GM18858 (cell line): ENCODE results near the gene ZNF189.

Source experiments
- ATAC-seq: cut with Tn5 transposase; IDR thresholded peaks from one replicate; pipeline ENCODE4 v1.9.1; 2021; ENCODE audit not compliant: unreplicated experiment

The ZNF189 gene

DNA sequence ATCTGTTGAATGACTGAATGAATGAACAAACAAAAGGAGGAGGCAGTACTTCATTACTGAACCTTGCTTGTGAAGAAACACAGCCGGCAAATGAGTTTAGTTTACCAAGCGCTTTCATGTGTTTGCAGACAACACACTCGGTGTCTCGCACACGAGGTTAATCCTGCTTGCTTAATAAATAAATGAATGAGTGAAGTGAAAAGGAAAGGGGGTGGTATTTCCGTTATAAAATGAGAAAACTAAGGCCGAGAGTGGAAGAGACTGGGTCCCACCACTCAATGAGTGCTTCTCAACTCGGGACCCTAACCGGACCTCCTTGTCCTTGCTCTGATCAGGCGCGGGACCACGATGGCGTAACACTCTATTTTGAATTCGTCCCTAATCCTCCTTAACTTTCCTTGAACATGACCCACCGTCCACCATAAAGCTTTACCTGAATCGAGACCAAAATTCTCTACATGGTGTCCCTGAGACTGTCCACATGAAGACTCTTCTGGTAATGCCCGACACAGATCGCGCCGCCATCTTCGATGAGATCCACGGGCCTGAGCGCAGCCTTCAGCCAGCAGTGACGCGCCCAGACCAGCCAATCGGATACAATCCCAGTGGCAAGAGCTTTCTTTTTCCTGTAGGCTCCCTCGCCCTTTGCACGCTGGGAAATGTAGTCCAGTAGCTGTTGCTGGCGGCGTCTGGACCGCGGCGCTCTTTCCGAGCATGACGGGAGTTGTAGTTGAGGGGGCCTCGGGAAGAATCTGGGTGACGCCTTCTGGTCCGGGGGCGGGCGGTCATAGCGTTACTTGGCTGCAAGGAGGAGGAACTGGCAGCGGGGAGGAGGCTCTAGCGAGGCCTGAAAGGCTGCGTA lies at the start of gene ZNF189, which contains the start of gene MRPL50:
ZNF189 (plus strand) TSS at position 784 of the 862 bp plus-strand sequence. CDS start 306 bp downstream, outside the sequence.
MRPL50 (minus strand) TSS at position 551 of the 862 bp plus-strand sequence; CDS start at position 525, 26 bp downstream.
- ATAC-seq: peak; percentile 98

DNA sequence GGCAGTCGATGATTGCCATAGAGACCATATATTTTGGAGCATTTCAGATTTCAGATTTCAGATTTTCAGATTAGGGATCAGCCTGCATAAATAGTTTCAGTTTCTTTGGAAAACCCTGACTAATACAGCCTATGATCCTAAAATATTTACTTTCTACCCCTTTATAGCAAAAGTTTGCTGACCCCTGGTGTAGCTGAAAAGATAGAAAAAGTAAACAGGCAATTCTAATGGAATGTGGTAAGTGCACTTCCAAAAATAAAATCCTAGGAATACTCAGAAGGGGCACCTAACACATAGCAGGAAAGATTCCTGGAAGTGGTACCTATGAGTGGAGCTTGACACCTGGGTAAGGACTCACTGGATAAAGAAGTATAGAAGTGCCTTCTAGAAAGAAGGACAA lies 48.4 kb upstream of the ZNF189 start:
- no peak for ATAC-seq

DNA sequence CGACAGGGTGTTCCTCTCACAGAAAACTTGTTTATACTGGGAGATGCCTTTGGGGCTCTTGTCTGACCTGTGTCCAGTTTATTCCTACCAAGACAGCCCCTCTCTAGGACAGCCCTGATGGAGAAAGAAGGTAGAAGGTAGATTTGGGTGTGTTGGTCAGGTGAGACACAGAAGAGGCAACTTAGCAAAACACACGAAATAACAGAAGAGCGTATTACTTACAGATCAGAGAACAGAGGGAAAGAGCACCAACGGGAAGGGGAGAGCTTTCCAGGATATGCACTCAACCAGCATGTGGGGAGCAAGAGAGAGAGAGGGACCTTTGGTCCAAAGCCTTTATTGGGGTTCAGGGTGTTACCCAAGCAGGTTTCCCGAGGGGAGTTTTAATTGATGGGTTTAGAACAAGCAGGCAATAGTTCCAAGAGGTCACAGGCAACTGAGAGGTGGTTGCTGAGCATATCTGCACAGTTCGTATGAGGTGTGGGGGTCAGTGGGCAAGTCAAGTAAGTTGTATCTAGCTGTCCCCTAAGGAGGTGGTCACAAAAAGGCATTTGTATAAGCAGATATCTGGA lies 45.7 kb upstream of the ZNF189 start:
- ATAC-seq: no peak

DNA sequence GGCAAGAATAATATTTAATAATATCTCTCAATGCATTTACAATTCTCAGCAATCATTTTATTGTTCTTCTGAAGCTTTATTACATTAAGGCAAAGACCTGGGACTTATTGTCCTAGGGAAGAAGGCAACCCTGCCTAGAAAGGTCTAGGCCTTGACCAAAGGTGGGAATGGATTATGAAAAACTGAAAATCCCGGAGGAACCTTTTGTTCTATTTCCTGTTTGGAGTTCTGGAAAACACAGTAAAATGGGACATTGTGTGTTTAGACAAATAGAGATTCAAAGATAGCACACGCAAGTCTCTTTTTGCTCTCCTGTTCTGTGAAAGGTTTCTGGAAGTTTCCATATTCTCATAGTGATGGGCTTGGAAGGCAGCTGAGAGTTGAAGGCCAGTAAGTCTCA lies 45.0 kb upstream of the ZNF189 start:
- no peak for ATAC-seq

DNA sequence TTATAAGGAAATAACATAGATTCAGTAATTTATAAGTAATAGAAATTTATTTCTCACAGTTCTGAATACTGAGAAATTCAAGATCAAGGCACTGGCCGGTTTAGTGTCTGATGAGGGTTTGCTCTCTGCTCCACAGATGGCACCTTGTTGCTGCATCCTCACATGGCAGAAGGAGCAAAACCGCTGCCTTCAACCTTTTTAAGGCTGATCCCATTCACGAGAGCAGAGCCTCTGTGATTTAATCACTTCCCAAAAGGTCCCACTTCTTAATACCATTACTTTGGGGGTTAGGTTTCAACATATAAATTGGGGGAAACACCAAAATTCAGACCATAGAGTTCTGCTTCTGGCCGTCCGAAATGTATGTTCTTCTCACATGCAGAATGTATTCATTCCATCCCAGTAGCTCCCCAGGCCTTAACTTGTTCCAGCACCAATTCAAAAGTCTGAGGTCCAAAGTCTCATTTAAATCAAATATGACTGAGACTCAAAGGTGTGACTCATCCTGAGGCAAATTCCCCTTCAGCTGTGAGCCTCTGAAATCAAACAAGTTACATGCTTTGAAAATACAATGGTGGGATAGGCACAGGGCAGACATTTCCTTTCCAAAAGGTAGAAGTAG lies 44.4 kb upstream of the ZNF189 start:
- no peak for ATAC-seq

DNA sequence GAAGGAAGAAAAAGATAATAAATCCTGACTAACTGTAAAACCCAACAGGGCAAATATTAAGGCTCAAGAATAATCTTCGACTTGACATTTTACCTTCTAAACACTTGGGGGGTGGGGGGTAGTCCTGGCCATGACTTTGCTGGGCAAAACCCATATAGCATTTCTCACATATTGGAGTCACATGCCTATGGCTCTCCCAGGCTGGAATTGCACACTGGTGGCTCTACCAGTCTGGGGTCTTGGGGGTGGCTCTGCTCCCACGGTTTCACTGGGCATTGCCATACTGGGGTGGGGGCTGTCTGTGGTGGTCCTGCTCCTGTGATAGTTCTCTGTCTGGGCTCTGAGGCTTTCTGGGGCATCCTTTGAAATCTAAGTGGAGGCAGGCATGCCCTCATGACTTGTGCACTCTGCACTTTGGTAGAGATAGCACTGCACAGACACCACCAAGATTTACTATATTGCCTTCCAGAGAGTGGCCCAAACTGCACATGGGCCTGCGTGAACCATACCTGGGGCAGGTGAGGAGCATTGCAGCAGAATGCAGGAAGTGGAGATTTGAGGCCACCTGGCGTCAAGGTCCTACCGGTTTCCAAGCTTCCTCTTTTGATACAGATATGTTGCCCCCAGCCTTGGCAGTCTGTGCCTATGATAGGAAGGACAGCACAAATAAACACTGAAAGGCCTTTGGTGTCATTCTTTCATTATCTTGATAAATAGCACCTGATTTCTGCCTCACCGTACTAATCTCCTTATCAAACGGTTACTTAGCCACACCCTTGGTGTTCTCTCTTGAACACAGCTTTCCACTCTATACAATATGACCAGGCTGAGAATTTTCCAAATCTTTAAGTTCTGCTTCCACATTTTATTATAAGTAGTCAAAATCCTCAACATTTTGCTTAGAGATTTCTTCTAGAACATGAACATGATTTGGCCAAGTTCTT lies 43.6 kb upstream of the ZNF189 start:
- no peak for ATAC-seq

GRCh38 chr9:101356619-101357018 lies 42.0 kb upstream of the ZNF189 start:
- ATAC-seq: no peak

DNA sequence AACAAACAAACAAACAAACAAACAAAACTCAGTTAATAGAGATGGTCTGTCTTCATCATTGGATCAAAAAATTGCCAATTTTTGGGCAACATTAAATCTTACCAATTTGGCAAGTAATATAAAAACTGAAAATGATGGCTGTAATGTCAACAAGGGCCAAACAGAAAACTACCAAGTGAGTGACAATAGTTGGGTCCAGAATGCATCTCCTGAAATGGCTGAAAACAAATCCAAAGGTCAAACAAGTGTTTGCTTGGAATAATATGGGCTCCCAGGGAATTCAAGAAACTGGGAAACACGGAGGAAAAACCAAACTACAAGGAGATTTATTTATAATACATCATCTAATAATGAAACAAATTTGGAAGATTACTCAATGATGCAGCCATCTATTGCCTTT lies 39.0 kb upstream of the ZNF189 start:
- no peak for ATAC-seq

- no peak for ATAC-seq
Observed at GRCh38 chr9:101360647-101361046, 38.0 kb upstream of the ZNF189 start.

GRCh38 chr9:101362450-101362849 lies 36.2 kb upstream of the ZNF189 start:
- ATAC-seq: no peak

- ATAC-seq: no peak
Observed at GRCh38 chr9:101365181-101365580, 33.5 kb upstream of the ZNF189 start.

- no peak for ATAC-seq
Observed at GRCh38 chr9:101366038-101366756, 32.5 kb upstream of the ZNF189 start.

GRCh38 chr9:101367323-101367722 lies 31.3 kb upstream of the ZNF189 start:
- no peak for ATAC-seq

DNA sequence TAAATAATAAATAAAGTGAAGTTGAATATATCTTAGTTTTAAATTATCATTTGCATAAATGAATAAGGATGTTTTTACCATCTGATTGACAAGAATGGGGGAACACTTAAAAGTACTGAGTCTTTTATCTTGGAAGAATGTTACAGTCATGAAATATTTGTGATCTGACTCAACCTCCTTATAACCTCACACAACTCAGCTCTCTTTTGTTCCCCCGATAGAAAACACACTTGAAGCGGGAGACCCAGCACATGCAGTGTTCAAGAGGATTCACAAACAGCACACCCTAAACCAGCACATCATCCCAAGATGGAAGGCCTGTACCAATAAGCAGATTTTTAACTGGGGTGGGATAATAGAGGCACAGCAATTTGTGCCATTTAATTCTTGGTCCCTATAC lies 29.4 kb upstream of the ZNF189 start:
- no peak for ATAC-seq

- ATAC-seq: no peak
Observed at GRCh38 chr9:101369884-101370531, 28.6 kb upstream of the ZNF189 start.

DNA sequence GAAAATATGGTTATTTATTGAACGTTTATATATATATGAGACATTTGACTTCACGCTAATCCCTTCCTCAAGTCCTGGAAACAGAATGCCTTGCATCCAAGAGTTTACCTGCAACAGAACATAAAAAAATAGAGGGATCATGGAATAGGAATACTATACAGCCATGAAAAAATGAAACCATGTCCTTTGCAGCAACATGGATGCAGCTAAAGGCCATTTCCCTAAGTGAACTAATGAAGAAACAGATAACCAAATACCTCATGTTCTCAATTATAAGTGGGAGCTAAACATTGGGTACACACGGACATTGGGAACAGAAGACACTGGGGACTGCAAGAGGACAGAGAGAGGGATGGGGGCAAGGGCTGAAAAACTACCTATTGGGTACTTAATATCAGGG lies 26.8 kb upstream of the ZNF189 start:
- no peak for ATAC-seq

GRCh38 chr9:101372327-101373118 lies 26.1 kb upstream of the ZNF189 start:
- ATAC-seq: no peak

DNA sequence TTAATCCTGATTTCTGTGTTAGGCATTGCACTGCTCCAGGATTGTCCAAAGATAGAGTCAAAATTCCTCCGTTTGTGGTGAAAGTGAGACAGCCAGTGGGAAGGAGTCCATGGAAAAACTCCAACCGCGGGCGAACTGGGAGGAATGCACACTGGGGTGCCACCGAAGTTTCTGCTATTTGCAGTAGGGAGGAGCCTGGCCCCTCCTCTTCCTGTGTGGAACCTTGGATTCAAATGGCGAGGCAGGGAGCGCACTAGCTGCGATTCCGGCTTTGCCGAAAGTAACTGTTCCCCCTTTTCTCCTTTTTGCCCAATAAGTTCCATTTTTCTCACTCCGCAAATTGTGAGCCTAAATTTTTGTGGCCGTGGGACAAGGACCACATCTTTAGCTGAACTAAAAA lies 23.1 kb upstream of the ZNF189 start:
- no peak for ATAC-seq
